ENCODE measurements around the gene SEMA3F.

SEMA3F gene

DNA sequence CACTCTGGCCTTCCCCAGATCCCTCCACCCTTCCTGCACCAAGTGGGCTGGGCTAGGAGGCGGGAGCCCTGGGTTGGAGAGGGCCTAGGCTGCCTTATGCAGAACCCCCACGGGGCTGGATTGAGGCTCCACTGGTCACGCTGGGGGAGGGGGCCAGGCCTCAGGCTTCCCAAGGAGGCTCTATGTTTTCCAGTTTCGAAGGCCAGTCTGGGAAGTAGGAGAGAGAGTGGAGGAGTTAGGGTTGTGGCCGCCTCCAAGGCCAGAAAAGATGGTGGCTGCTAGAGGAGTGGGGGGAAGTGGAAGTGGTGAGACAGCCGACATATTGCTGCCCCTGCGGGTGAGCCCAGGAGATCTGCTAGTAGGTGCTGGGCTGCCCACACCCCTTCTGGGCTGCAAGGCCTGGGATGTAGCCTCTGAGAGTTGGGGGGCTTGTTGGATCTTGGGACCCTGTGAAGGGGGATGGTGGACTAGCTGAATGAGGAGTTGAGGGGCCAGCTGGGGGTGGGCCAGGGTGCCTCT is 82.1 kb downstream of the SEMA3F start:
- Histone ChIP-seq H3K36me3 (ENCODE audit: insufficient read depth) (no peaks in the 10 kb centered on the region), H3K4me1 (ENCODE audit: low read depth, poor library complexity, severe bottlenecking) (no peaks in the 10 kb centered on the region), H3K79me2 (ENCODE audit: insufficient read depth, low read depth) (peaks cover 33% of the 10 kb centered on the region), H4K20me1 (ENCODE audit: insufficient read depth) (no peaks in the 10 kb centered on the region), H3K27me3 (ENCODE audit: insufficient read depth, low read depth) (no peaks in the 10 kb centered on the region), H2AFZ (ENCODE audit: low read depth) (no peak overlapping the region), H3K4me3 (IDR thresholded peaks at IDR 0.05; ENCODE audit: insufficient read depth, low read depth, low read length) (peak overlapping the region; percentile 59), H3K4me2 (peak overlapping the region; percentile 76), H3K9ac (peak overlapping the region; percentile 47), H3K27ac (peak overlapping the region; percentile 35; the same call in 1 of the 2 replicates)
- TF ChIP-seq, protein P1, sequence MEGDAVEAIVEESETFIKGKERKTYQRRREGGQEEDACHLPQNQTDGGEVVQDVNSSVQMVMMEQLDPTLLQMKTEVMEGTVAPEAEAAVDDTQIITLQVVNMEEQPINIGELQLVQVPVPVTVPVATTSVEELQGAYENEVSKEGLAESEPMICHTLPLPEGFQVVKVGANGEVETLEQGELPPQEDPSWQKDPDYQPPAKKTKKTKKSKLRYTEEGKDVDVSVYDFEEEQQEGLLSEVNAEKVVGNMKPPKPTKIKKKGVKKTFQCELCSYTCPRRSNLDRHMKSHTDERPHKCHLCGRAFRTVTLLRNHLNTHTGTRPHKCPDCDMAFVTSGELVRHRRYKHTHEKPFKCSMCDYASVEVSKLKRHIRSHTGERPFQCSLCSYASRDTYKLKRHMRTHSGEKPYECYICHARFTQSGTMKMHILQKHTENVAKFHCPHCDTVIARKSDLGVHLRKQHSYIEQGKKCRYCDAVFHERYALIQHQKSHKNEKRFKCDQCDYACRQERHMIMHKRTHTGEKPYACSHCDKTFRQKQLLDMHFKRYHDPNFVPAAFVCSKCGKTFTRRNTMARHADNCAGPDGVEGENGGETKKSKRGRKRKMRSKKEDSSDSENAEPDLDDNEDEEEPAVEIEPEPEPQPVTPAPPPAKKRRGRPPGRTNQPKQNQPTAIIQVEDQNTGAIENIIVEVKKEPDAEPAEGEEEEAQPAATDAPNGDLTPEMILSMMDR (conservative IDR thresholded peaks at IDR 0.05; ENCODE audit: low read depth, low read length), result no peak

DNA sequence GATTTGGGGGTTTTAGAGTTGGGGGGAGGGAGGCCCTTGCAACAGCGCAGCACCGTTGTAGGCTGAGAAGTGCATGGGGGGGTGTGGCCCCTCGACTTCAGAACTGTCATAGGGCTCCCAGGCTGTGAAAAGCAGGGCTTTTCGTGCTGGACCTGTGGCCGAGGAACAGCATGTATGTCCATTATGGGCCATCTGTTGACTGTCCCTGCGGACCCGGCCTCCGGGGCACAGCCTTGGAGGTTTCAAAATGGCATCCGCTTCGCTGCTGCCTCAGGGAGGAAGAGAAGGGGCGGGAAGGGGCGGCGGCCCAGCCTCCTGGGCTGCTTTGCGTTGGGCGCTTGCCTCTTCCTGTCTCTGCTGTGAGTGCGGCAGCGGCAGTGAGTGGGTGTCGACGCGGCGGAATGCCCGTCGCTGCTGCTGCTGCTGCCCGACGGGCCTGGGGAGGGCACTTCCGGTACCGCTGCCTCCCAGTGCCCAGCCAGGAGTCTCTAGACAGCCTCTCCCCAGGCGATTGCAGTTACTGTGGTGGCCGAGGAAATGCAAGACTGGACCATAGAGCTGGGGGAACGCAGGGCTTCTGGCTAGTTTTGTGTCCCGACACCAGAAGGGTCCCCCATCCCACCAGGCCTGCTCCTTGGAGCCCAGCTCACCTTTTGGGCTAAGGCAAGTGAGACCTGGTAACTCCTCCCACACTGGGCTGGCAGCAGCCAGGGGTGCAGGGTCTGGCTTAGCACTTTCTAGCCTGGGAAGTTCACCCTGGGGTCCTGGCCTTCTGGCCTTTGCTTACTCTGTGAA is 82.8 kb downstream of the SEMA3F start:
- H3K9ac ChIP-seq, result peak overlapping the region; percentile 47; the same call in 1 of the 2 replicates
- H2AFZ ChIP-seq (ENCODE audit: low read depth), result 0 out of 2 replicates have a peak overlapping the region, but pooled peaks have one; percentile 14
- TF ChIP-seq, protein P1 (conservative IDR thresholded peaks at IDR 0.05; ENCODE audit: low read depth, low read length), result no peak
- no peaks in the 10 kb centered on the region for H3K27me3 ChIP-seq (ENCODE audit: insufficient read depth, low read depth)
- no peaks in the 10 kb centered on the region for H3K4me1 ChIP-seq (ENCODE audit: low read depth, poor library complexity, severe bottlenecking)
- H3K36me3 ChIP-seq (ENCODE audit: insufficient read depth), result no peaks in the 10 kb centered on the region
- peak overlapping the region; percentile 76 for H3K4me2 ChIP-seq
- H3K79me2 ChIP-seq (ENCODE audit: insufficient read depth, low read depth), result peaks cover 37% of the 10 kb centered on the region
- H3K27ac ChIP-seq, result peak overlapping the region; percentile 35
- no peak overlapping the region for H3K4me3 ChIP-seq (IDR thresholded peaks at IDR 0.05; ENCODE audit: insufficient read depth, low read depth, low read length)
- no peaks in the 10 kb centered on the region for H4K20me1 ChIP-seq (ENCODE audit: insufficient read depth)

DNA sequence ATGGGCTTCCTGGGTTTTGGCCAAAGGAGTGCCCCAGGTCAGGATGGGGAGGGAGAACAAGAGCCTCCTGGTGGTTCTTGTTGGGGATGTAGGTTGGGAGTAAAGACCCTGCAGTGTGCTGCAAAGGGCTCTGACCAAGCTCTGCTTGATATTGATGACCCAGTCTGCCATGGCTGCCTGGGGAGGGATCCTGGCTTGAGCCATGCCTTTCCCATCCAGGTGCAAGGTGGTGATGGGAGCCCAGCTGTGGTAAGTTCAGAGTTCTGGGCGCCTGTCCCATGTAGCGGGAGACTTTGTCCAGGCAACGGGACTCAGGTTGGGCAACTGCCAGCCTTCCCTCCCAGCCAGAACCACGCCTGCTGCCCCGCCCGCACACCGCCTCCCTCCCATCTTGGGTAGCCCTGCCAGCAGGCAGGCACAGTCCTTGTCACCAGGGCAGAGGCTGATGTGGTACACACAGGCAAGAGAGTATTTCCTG is 83.5 kb downstream of the SEMA3F start:
- TF ChIP-seq, protein P1 (conservative IDR thresholded peaks at IDR 0.05; ENCODE audit: low read depth, low read length), result no peak
- Histone ChIP-seq H3K36me3 (ENCODE audit: insufficient read depth) (no peaks in the 10 kb centered on the region), H3K4me1 (ENCODE audit: low read depth, poor library complexity, severe bottlenecking) (no peaks in the 10 kb centered on the region), H2AFZ (ENCODE audit: low read depth) (no peak overlapping the region), H3K4me2 (peak overlapping the region; percentile 76), H3K27ac (peak overlapping the region; percentile 35; the same call in 1 of the 2 replicates), H3K4me3 (IDR thresholded peaks at IDR 0.05; ENCODE audit: insufficient read depth, low read depth, low read length) (no peak overlapping the region), H3K27me3 (ENCODE audit: insufficient read depth, low read depth) (no peaks in the 10 kb centered on the region), H3K79me2 (ENCODE audit: insufficient read depth, low read depth) (peaks cover 42% of the 10 kb centered on the region), H4K20me1 (ENCODE audit: insufficient read depth) (no peaks in the 10 kb centered on the region), H3K9ac (no peak overlapping the region)

Measured in KMS-11 (cell line).